K562 (cell line): Measurements from ENCODE around the gene PLEKHG4B. TPM values are rescaled to one million over a fixed set of nuclear protein-coding genes. Genes with fewer than 3 reads are reported as not detected.
"Not testable (repeated sequence)": the region's sequence is repeated elsewhere in the genome, so short reads cannot be mapped to it uniquely, and the experiment has no call there.

ENCODE experiments used
- ATAC-seq: fragments of 200-7000 bp; cut with Tn5 transposase; 3 replicates; pipeline ENCODE4 v1.9.1; 2020; ENCODE audit warnings: moderate library complexity
- BruUV-seq: library from RNA; stranded (reverse); fragments of 400-500 nt; replicated peaks from 2 replicates; lab custom pipeline; 2021; lab: Mats Ljungman, UMichigan
- CTCF ChIA-PET: fragments of 300-600 bp; formaldehyde crosslinking; extraction: SDS; loops from one replicate; lab custom pipeline; 2021; ENCODE audit warnings: low intra/inter-chr PET ratio; lab: Yijun Ruan, JAX
- POLR2A ChIA-PET: fragments of 300-600, 350-650 bp; sonication (Branson Sonifier 250); formaldehyde crosslinking; extraction: SDS; loops from one replicate; lab custom pipeline; 2021; ENCODE audit warnings: antibody characterized with exemption, inconsistent platforms; lab: Yijun Ruan, JAX
- DNase-seq, 4 experiments: peaks; one replicate each; pipeline versions ENCODE4 v3.0.0 to v3.0.0-alpha.2; 2011 to 2018; ENCODE audit warnings: low spot score in 3 of 4, mixed read lengths in 3 of 4; ENCODE audit errors: extremely low read depth in 1 of 4
- FAIRE-seq: peaks from 2 replicates; lab custom pipeline; 2011; peaks lifted over from hg19 to GRCh38; lab: Jason Lieb, UNC
- H2AFZ ChIP-seq: 2 replicates; pipeline ENCODE4 v1.6.0; 2011; ENCODE audit warnings: low read depth, low read length, control low read depth, inconsistent platforms
- H3K27ac ChIP-seq: fragments of 200-600 bp; 3 replicates; pipeline ENCODE4 v1.8.0; 2011; ENCODE audit warnings: low read depth, mild to moderate bottlenecking, control low read depth, inconsistent platforms, low read length, moderate library complexity, mixed read lengths; ENCODE audit errors: extremely low read depth
- H3K27me3 ChIP-seq, 2 experiments: fragments of 300-600 bp in 1 of 2; 2 replicates in 1 of 2; 3 replicates in 1 of 2; pipeline versions ENCODE4 v1.6.0 to v1.8.0; 2011; ENCODE audit warnings: inconsistent platforms in 2 of 2, low read length in 2 of 2, mild to moderate bottlenecking in 1 of 2, mixed read lengths in 1 of 2, moderate library complexity in 1 of 2; ENCODE audit not compliant: control insufficient read depth in 2 of 2, insufficient read depth in 2 of 2
- H3K36me3 ChIP-seq: fragments of 300-600 bp; 3 replicates; pipeline ENCODE4 v1.8.0; 2011; ENCODE audit warnings: mild to moderate bottlenecking, low read length, inconsistent platforms; ENCODE audit not compliant: control insufficient read depth, insufficient read depth
- H3K4me1 ChIP-seq, 2 experiments: fragments of 200-600 bp in 1 of 2; replicated peaks in 1 of 2; 2 replicates in 1 of 2; 3 replicates in 1 of 2; pipeline versions ENCODE4 v1.5.1 to v1.8.0; 2011; ENCODE audit warnings: inconsistent platforms in 2 of 2, low read length in 2 of 2, mild to moderate bottlenecking in 1 of 2, mixed read lengths in 1 of 2, moderate library complexity in 1 of 2; ENCODE audit not compliant: control insufficient read depth in 2 of 2, insufficient read depth in 2 of 2
- H3K4me2 ChIP-seq: 2 replicates; pipeline ENCODE4 v1.6.1; 2011; ENCODE audit warnings: low read length, control low read depth, inconsistent platforms, mixed read lengths; ENCODE audit not compliant: insufficient read depth
- H3K4me3 ChIP-seq: fragments of 200-600 bp; sonication (generic), shearing (Covaris generic); 2 replicates; pipeline ENCODE4 v1.5.1; 2016; ENCODE audit warnings: control low read depth, inconsistent platforms
- H3K79me2 ChIP-seq: fragments of 200-600 bp; 3 replicates; pipeline ENCODE4 v1.8.0; 2011; ENCODE audit warnings: low read length, inconsistent platforms; ENCODE audit not compliant: control insufficient read depth, insufficient read depth
- H3K9ac ChIP-seq, 2 experiments: 2 replicates each; pipeline versions ENCODE4 v1.6.0 to v1.6.1; 2011; ENCODE audit warnings: low read depth in 2 of 2, low read length in 2 of 2, control low read depth in 1 of 2, inconsistent platforms in 1 of 2, mild to moderate bottlenecking in 1 of 2, mixed read lengths in 1 of 2; ENCODE audit not compliant: insufficient read depth in 1 of 2
- H3K9me1 ChIP-seq: one replicate; pipeline ENCODE4 v1.6.0; 2011; ENCODE audit warnings: inconsistent platforms, mild to moderate bottlenecking, low read length, moderate library complexity; ENCODE audit not compliant: control insufficient read depth, insufficient read depth
- H3K9me3 ChIP-seq: replicated peaks from 2 replicates; pipeline ENCODE4 v1.5.1; 2011; ENCODE audit warnings: low read depth, low read length, inconsistent platforms; ENCODE audit not compliant: control insufficient read depth, insufficient read depth
- H4K20me1 ChIP-seq: replicated peaks from 2 replicates; pipeline ENCODE4 v1.6.1; 2011; ENCODE audit warnings: low read length, inconsistent platforms, mixed read lengths; ENCODE audit not compliant: control insufficient read depth, insufficient read depth
- BACH1 ChIP-seq: fragments of 200-800 bp; sonication (Bioruptor generic); IDR thresholded peaks from 2 replicates; pipeline ENCODE4 v1.6.1; 2016; ENCODE audit warnings: missing genetic modification characterization, missing compliant biosample characterization
- BCL6 ChIP-seq: fragments of 250-450 bp; sonication (Bioruptor Pico); IDR thresholded peaks from 2 replicates; pipeline ENCODE4 v1.4.0; 2020
- BRF1 ChIP-seq: IDR thresholded peaks from 3 replicates; pipeline ENCODE4 v1.6.1; 2011; ENCODE audit warnings: borderline replicate concordance, mild to moderate bottlenecking; ENCODE audit not compliant: insufficient read length; ENCODE audit errors: extremely low read depth
- ELK3 ChIP-seq: fragments of 450-650 bp; formaldehyde crosslinking; IDR thresholded peaks from 2 replicates; pipeline ENCODE4 v1.4.0; 2020; ENCODE audit warnings: mild to moderate bottlenecking
- EP300 ChIP-seq: IDR thresholded peaks from 2 replicates; pipeline ENCODE4 v1.6.1; 2012; ENCODE audit warnings: low read length, improper control_type of control experiment
- MYBL2 ChIP-seq, 2 experiments: fragments of 450-650 bp in 1 of 2; sonication (generic) in 1 of 2; formaldehyde crosslinking in 1 of 2; IDR thresholded peaks; 2 replicates each; pipeline versions ENCODE4 v1.6.1 to v1.8.1; 2017 to 2022; ENCODE audit warnings: borderline replicate concordance in 1 of 2, inconsistent platforms in 1 of 2, low read depth in 1 of 2, mild to moderate bottlenecking in 1 of 2, missing genetic modification reagents in 1 of 2, moderate library complexity in 1 of 2
- TOE1 ChIP-seq, 2 experiments: fragments of 450-650 bp in 1 of 2; sonication (generic) in 1 of 2; formaldehyde crosslinking in 1 of 2; IDR thresholded peaks; 2 replicates each; pipeline versions ENCODE4 v1.7.1 to v1.8.0; 2016 to 2022; ENCODE audit warnings: borderline replicate concordance in 2 of 2, mild to moderate bottlenecking in 2 of 2, antibody characterized with exemption in 1 of 2, inconsistent platforms in 1 of 2, low read depth in 1 of 2, missing genetic modification reagents in 1 of 2, moderate library complexity in 1 of 2
- ZKSCAN8 ChIP-seq: fragments of 200-800 bp; sonication (Bioruptor generic); IDR thresholded peaks from 2 replicates; pipeline ENCODE4 v1.6.1; 2016; ENCODE audit warnings: missing genetic modification characterization, missing compliant biosample characterization
- ZNF75A ChIP-seq: fragments of 450-650 bp; formaldehyde crosslinking; IDR thresholded peaks from 2 replicates; pipeline ENCODE4 v1.4.0; 2020; ENCODE audit warnings: mild to moderate bottlenecking
- WGBS: fragments of 100-300 bp; shearing (Covaris generic); methylation state at CpG from one replicate; pipeline ENCODE4 v1.1.6; 2016; ENCODE audit warnings: low coverage, mixed read lengths; ENCODE audit not compliant: insufficient coverage; ENCODE audit errors: missing lambda C conversion rate; 5-methylcytosine and 5-hydroxymethylcytosine counted together
- in situ Hi-C: fragments of 300-500 bp; cut with MboI; formaldehyde crosslinking; loops from 4 replicates; pipeline ENCODE4 v1.15.0; 2018; ENCODE audit warnings: inconsistent platforms, mixed read lengths
- intact Hi-C: fragments of 100-400 bp; cut with micrococcal nuclease; formaldehyde crosslinking; loops from 2 replicates; pipeline ENCODE4 v1.14.2; 2022
- polyA plus RNA-seq, 8 experiments: library from polyadenylated mRNA; depleted of rRNA in 4 of 8; stranded (reverse) in 5 of 8; unstranded in 3 of 8; fragments of >200 nt; fragmentation: Nextera tagmentation in 2 of 8; fragmentation: Illumina TruSeq in 1 of 8; extraction: Ambion mirVana in 2 of 8; extraction: Trizol in 1 of 8; gene quantifications; 2 replicates each; pipeline versions ENCODE4 v1.2.1 to v1.2.3, GENCODE V29; 2011 to 2014; ENCODE audit warnings: inconsistent platforms in 1 of 8, missing spikeins in 1 of 8
- total RNA-seq, 7 experiments: library from RNA; depleted of rRNA in 6 of 7; stranded (reverse); fragments of >200 nt in 6 of 7; fragmentation: Illumina TruSeq in 2 of 7; extraction: Trizol in 2 of 7; gene quantifications; 2 replicates each; pipeline versions ENCODE4 v1.2.1 to v1.2.3, GENCODE V29; 2011 to 2021; ENCODE audit warnings: low replicate concordance in 1 of 7
- TF ChIP-seq, protein P1 (sequence below): IDR thresholded peaks from 2 replicates; pipeline ENCODE4 v1.6.1; 2012; ENCODE audit warnings: low read depth, low read length, improper control_type of control experiment, borderline replicate concordance

The PLEKHG4B gene
- total and polyA plus RNA-seq, 9 of the 15 experiments (the other 6 are each of a cell fraction or from before 2014, with no cell fraction given), result 0.02 TPM; not detected in 8

- TF ChIP-seq TOE1 (IDR thresholded peaks at IDR 0.05; ENCODE audit: borderline replicate concordance) (no peak), TOE1 (CRISPR knock-in tag; IDR thresholded peaks at IDR 0.05; ENCODE audit: borderline replicate concordance, low read depth) (no peak), ZNF75A (CRISPR knock-in tag) (no peak), BRF1 (no peak), ZKSCAN8 (CRISPR knock-in tag) (no peak), EP300 (no peak), ELK3 (CRISPR knock-in tag) (no peak), BCL6 (CRISPR knock-in tag) (no peak), BACH1 (no peak), MYBL2 (IDR thresholded peaks at IDR 0.05; ENCODE audit: low read depth) (no peak), MYBL2 (CRISPR knock-in tag; IDR thresholded peaks at IDR 0.05; ENCODE audit: borderline replicate concordance) (no peak)
- TF ChIP-seq, protein P1, sequence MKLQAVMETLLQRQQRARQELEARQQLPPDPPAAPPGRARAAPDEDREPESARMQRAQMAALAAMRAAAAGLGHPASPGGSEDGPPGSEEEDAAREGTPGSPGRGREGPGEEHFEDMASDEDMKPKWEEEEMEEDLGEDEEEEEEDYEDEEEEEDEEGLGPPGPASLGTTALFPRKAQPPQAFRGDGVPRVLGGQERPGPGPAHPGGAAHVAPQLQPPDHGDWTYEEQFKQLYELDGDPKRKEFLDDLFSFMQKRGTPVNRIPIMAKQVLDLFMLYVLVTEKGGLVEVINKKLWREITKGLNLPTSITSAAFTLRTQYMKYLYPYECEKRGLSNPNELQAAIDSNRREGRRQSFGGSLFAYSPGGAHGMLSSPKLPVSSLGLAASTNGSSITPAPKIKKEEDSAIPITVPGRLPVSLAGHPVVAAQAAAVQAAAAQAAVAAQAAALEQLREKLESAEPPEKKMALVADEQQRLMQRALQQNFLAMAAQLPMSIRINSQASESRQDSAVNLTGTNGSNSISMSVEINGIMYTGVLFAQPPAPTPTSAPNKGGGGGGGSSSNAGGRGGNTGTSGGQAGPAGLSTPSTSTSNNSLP, result no peak
- TF ChIP-seq, all 486 proteins: peak for 0
These were observed 21.5 kb upstream of the PLEKHG4B start (continued) for GRCh38 chr5:70440-70839.

DNA sequence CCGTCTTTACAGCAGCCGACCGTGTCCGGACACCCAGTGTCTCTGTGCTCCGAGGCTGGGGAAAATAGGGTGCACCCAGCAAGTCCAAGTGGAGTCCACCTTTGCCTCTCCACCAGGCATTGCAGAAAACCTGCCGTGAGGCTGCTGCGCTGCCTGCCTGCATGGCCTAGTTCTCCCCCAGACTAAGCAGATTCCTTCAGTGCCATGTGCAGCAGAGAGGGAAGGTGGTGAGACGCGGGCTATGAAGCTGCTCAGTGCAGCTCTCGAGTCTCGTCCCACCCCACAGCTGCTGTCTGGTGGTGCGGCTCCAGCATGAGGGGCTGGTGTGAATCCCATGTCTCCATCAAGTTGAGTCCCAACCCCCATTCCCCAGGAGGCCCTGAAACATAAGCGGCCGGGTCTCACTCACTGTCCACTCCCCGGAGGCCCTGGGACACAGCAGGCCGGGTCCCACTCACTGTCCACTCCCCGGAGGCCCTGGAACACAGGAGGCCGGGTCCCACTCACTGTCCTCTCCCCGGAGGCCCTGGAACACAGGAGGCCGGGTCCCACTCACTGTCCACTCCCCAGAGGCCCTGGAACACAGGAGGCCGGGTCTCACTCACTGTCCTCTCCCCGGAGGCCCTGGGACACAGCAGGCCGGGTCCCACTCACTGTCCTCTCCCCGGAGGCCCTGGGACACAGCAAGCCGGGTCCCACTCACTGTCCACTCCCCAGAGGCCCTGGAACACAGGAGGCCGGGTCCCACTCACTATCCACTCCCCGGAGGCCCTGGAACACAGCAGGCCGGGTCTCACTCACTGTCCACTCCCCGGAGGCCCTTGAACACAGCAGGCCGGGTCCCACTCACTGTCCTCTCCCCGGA is 19.4 kb upstream of the PLEKHG4B start:
- WGBS, result under 1% methylated on average over 27 of the region's 31 CpGs
- H3K4me3 ChIP-seq, H3K4me2 ChIP-seq, DNase-seq, H3K79me2 ChIP-seq, H3K9me1 ChIP-seq, H2AFZ ChIP-seq, POLR2A ChIA-PET, H3K4me1 ChIP-seq, BruUV-seq, intact Hi-C loops, H3K36me3 ChIP-seq, ATAC-seq, in situ Hi-C loops, CTCF ChIA-PET, H3K9me3 ChIP-seq, FAIRE-seq, H3K27ac ChIP-seq: not testable (repeated sequence)
- peak overlapping the region in 1 of 2 experiments; percentile 20; a peak in 1 of 4 replicates for H3K9ac ChIP-seq
- H4K20me1 ChIP-seq, result peaks cover 16% of the 10 kb centered on the region
- H3K27me3 ChIP-seq, result peaks cover 53 to 58% of the 10 kb centered on the region in 2 experiments

DNA sequence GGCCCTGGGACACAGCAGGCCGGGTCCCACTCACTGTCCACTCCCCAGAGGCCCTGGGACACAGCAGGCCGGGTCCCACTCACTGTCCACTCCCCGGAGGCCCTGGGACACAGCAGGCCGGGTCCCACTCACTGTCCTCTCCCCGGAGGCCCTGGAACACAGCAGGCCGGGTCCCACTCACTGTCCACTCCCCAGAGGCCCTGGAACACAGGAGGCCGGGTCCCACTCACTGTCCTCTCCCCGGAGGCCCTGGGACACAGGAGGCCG is 18.9 kb upstream of the PLEKHG4B start:
- H3K9me3 ChIP-seq, CTCF ChIA-PET, H2AFZ ChIP-seq, H3K9me1 ChIP-seq, DNase-seq, H3K27ac ChIP-seq, H3K9ac ChIP-seq, H3K4me3 ChIP-seq, in situ Hi-C loops, H3K4me1 ChIP-seq, H3K4me2 ChIP-seq, H3K79me2 ChIP-seq, H3K36me3 ChIP-seq, FAIRE-seq, intact Hi-C loops, ATAC-seq, POLR2A ChIA-PET, BruUV-seq: not testable (repeated sequence)
- Histone ChIP-seq H4K20me1 (peaks cover 18% of the 10 kb centered on the region), H3K27me3 (peaks cover 55 to 62% of the 10 kb centered on the region in 2 experiments)
- 0% methylated on average over 6 of the region's 9 CpGs for WGBS
